Neural cell (in vitro differentiated cells): ENCODE results near the gene ARHGDIB. TPM values are rescaled to one million over a fixed set of nuclear protein-coding genes. Genes with fewer than 3 reads are reported as not detected.

ENCODE experiments used
- H2AFZ ChIP-seq: fragments of 200-600, 300-800 bp; sonication (generic), shearing (Covaris generic); 2 replicates; pipeline ENCODE4 v1.6.0; 2014; ENCODE audit warnings: low read depth, mild to moderate bottlenecking, antibody characterized with exemption, low read length, moderate library complexity
- H3F3A ChIP-seq: fragments of 200-600 bp; shearing (Covaris generic); 2 replicates; pipeline ENCODE4 v1.6.1; 2016; ENCODE audit warnings: mild to moderate bottlenecking, moderate library complexity, mixed read lengths, antibody characterized with exemption, low read length; ENCODE audit not compliant: insufficient read depth, poor library complexity, severe bottlenecking
- H3K27ac ChIP-seq: fragments of 200-600, 300-800 bp; sonication (generic), shearing (Covaris generic); 2 replicates; pipeline ENCODE4 v1.5.1; 2014; ENCODE audit warnings: mild to moderate bottlenecking, low read length, moderate library complexity
- H3K27me3 ChIP-seq: fragments of 300-800, 200-600 bp; sonication (generic), shearing (Covaris generic); 2 replicates; pipeline ENCODE4 v1.6.0; 2014; ENCODE audit warnings: mild to moderate bottlenecking, low read depth, low read length, moderate library complexity; ENCODE audit not compliant: insufficient read depth
- H3K36me3 ChIP-seq: fragments of 300-800, 200-600 bp; sonication (generic), shearing (Covaris generic); 2 replicates; pipeline ENCODE4 v1.5.1; 2014; ENCODE audit warnings: mild to moderate bottlenecking, antibody characterized with exemption, low read length, moderate library complexity; ENCODE audit not compliant: insufficient read depth
- H3K4me2 ChIP-seq: fragments of 300-800, 200-600 bp; sonication (generic), shearing (Covaris generic); 2 replicates; pipeline ENCODE4 v1.6.0; 2014; ENCODE audit warnings: mild to moderate bottlenecking, low read length
- H3K4me3 ChIP-seq: fragments of 300-800, 200-600 bp; sonication (generic), shearing (Covaris generic); 2 replicates; pipeline ENCODE4 v1.5.1; 2014; ENCODE audit warnings: mild to moderate bottlenecking, low read length, moderate library complexity
- H3K79me2 ChIP-seq: fragments of 200-600 bp; shearing (Covaris generic); replicated peaks from 2 replicates; pipeline ENCODE4 v1.6.0; 2014; ENCODE audit warnings: mild to moderate bottlenecking, low read length, moderate library complexity; ENCODE audit not compliant: insufficient read depth
- H3K9ac ChIP-seq: fragments of 300-800, 200-600 bp; sonication (generic), shearing (Covaris generic); 2 replicates; pipeline ENCODE4 v1.6.1; 2016; ENCODE audit warnings: mild to moderate bottlenecking, low read length, mixed read lengths
- H3K9me2 ChIP-seq: fragments of 200-600 bp; shearing (Covaris generic); 2 replicates; pipeline ENCODE4 v1.6.1; 2016; ENCODE audit warnings: mild to moderate bottlenecking, low read length, mixed read lengths; ENCODE audit not compliant: insufficient read depth
- H3K9me3 ChIP-seq: fragments of 200-600, 300-800 bp; sonication (generic), shearing (Covaris generic); 2 replicates; pipeline ENCODE4 v1.6.1; 2016; ENCODE audit warnings: mild to moderate bottlenecking, mixed run types, low read length, moderate library complexity, mixed read lengths
- H4K20me1 ChIP-seq: fragments of 200-600 bp; shearing (Covaris generic); 2 replicates; pipeline ENCODE4 v1.6.1; 2016; ENCODE audit warnings: mild to moderate bottlenecking, mixed run types; ENCODE audit not compliant: insufficient read depth
- CTCF ChIP-seq: fragments of 450-650 bp; IDR thresholded peaks from 2 replicates; pipeline ENCODE4 v1.5.1; 2014; ENCODE audit warnings: antibody characterized with exemption, mild to moderate bottlenecking, moderate library complexity; ENCODE audit not compliant: poor library complexity, severe bottlenecking
- EP300 ChIP-seq: fragments of 450-650 bp; conservative IDR thresholded peaks from 2 replicates; pipeline ENCODE4 v1.6.1; 2014; ENCODE audit warnings: antibody characterized with exemption, mild to moderate bottlenecking, moderate library complexity; ENCODE audit not compliant: poor library complexity, severe bottlenecking
- EZH2 ChIP-seq: fragments of 200-600, 300-800 bp; shearing (Covaris generic), sonication (generic); IDR thresholded peaks from 2 replicates; pipeline ENCODE4 v1.6.1; 2014; ENCODE audit warnings: antibody characterized with exemption, low read length, borderline replicate concordance, mild to moderate bottlenecking; ENCODE audit not compliant: insufficient read depth, poor library complexity, severe bottlenecking
- MXI1 ChIP-seq: fragments of 450-650 bp; conservative IDR thresholded peaks from 2 replicates; pipeline ENCODE4 v1.6.1; 2014; ENCODE audit warnings: antibody characterized with exemption, mild to moderate bottlenecking; ENCODE audit not compliant: poor library complexity, severe bottlenecking
- POLR2AphosphoS5 ChIP-seq: IDR thresholded peaks from 2 replicates; pipeline ENCODE4 v1.6.1; 2012
- RAD21 ChIP-seq: fragments of 450-650 bp; conservative IDR thresholded peaks from 2 replicates; pipeline ENCODE4 v1.6.1; 2014; ENCODE audit warnings: antibody characterized with exemption, mild to moderate bottlenecking, moderate library complexity
- REST ChIP-seq: IDR thresholded peaks from 2 replicates; pipeline ENCODE4 v1.6.1; 2012; ENCODE audit warnings: borderline replicate concordance
- SMC3 ChIP-seq: fragments of 450-650 bp; conservative IDR thresholded peaks from 2 replicates; pipeline ENCODE4 v1.6.1; 2014; ENCODE audit warnings: antibody characterized with exemption, mild to moderate bottlenecking, moderate library complexity; ENCODE audit not compliant: poor library complexity
- TAF1 ChIP-seq: IDR thresholded peaks from 2 replicates; pipeline ENCODE4 v1.6.1; 2012; ENCODE audit warnings: low read depth
- polyA plus RNA-seq: library from polyadenylated mRNA; depleted of rRNA; stranded (reverse); fragments of >200 nt; gene quantifications from 2 replicates; pipeline ENCODE4 v1.2.3, GENCODE V29; 2014

The ARHGDIB gene
- polyA plus RNA-seq, 1 donor from 2014 or later = 7.7 TPM

DNA sequence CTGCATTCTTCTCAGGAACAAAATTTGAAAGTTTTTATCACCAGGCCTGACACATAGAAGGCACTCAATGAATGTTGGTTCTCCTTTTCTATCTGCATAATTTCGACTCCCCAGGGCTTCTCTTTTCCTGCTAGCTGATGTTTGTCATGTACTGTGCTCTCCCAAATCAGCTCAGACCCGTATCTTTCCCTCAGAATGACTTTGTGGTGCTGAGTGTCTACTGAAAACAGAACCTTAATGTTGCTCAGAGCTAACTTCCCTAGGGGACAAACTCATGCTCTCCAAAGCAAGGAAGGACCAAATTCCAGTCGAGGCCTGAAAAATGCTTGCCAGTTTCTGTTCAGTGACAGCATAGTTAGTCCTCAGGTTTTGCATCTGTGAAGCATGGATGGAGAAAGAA lies 1.9 kb downstream of the ARHGDIB start:
- H3K27me3 ChIP-seq = no peaks in the 10 kb centered on the region
- no peak overlapping the region for H3K4me3 ChIP-seq
- H3K9me2 ChIP-seq = no peaks in the 10 kb centered on the region
- no peak for TF ChIP-seq CTCF
- TF ChIP-seq TAF1 = no peak
- TF ChIP-seq RAD21 = no peak
- no peak for TF ChIP-seq EP300
- no peak for TF ChIP-seq POLR2AphosphoS5
- no peak for TF ChIP-seq REST
- no peak for TF ChIP-seq MXI1
- TF ChIP-seq SMC3 = no peak
- TF ChIP-seq EZH2 = no peak
- H3K27ac ChIP-seq = no peak overlapping the region
- no peak overlapping the region for H2AFZ ChIP-seq
- H3K36me3 ChIP-seq = no peaks in the 10 kb centered on the region
- H3F3A ChIP-seq = no peaks in the 10 kb centered on the region
- no peaks in the 10 kb centered on the region for H3K79me2 ChIP-seq
- H3K9ac ChIP-seq = no peak overlapping the region
- H3K4me2 ChIP-seq = no peak overlapping the region
- no peaks in the 10 kb centered on the region for H3K9me3 ChIP-seq
- no peaks in the 10 kb centered on the region for H4K20me1 ChIP-seq

DNA sequence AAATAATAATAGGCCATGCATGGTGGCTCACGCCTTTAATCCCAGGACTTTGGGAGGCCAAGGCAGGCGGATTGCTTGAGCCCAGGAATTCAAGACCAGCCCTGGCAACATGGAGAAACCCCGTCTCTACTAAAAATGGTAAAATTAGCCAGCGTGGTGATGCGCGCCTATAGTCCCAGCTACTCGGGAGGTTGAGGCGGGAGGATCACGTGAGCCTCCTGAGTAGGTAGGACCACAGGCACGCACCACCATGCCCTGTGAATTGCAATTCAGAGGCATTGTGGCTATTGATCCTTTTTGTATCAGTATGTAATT lies 2.3 kb downstream of the ARHGDIB start:
- TF ChIP-seq SMC3 (no peak), EZH2 (no peak), POLR2AphosphoS5 (no peak), TAF1 (no peak), CTCF (no peak), RAD21 (no peak), EP300 (no peak), MXI1 (no peak), REST (no peak)
- Histone ChIP-seq H3K9me3 (no peaks in the 10 kb centered on the region), H3K4me2 (no peak overlapping the region), H3K27me3 (no peaks in the 10 kb centered on the region), H4K20me1 (no peaks in the 10 kb centered on the region), H3K9ac (no peak overlapping the region), H2AFZ (no peak overlapping the region), H3K36me3 (no peaks in the 10 kb centered on the region), H3K4me3 (no peak overlapping the region), H3K79me2 (no peaks in the 10 kb centered on the region), H3K9me2 (no peaks in the 10 kb centered on the region), H3F3A (no peaks in the 10 kb centered on the region), H3K27ac (no peak overlapping the region)
